ENCODE results near the gene PHKB.
"Not testable (repeated sequence)": the region's sequence is repeated elsewhere in the genome, so short reads cannot be mapped to it uniquely, and the experiment has no call there.

PHKB gene

GRCh38 chr16:47538472-47538871, 77.3 kb downstream of the PHKB start:
- no peak for TF ChIP-seq CTCF (IDR thresholded peaks at IDR 0.05; ENCODE audit: unreplicated experiment in 3 of 3)
- Mint-ChIP-seq H3K27me3 (ENCODE audit: low read depth) (no peaks in the 10 kb centered on the region), H3K36me3 (ENCODE audit: low read depth) (peaks cover 64% of the 10 kb centered on the region), H3K9me3 (peaks cover 30% of the 10 kb centered on the region), H3K4me3 (no peak overlapping the region), H3K27ac (no peak overlapping the region), H3K4me1 (no peaks in the 10 kb centered on the region)

- Mint-ChIP-seq H3K9me3 (peaks cover 44% of the 10 kb centered on the region), H3K36me3 (ENCODE audit: low read depth) (peaks cover 80% of the 10 kb centered on the region)
- H3K27ac Mint-ChIP-seq; H3K4me3 Mint-ChIP-seq; H3K27me3 Mint-ChIP-seq (ENCODE audit: low read depth); H3K4me1 Mint-ChIP-seq: not testable (repeated sequence)
These were observed 78.9 kb downstream of the PHKB start for GRCh38 chr16:47539707-47540670.

- not testable (repeated sequence) for H3K4me3 Mint-ChIP-seq; H3K27ac Mint-ChIP-seq; H3K27me3 Mint-ChIP-seq (ENCODE audit: low read depth); H3K4me1 Mint-ChIP-seq
- H3K36me3 Mint-ChIP-seq (ENCODE audit: low read depth): peaks cover 88% of the 10 kb centered on the region
- H3K9me3 Mint-ChIP-seq: peaks cover 54% of the 10 kb centered on the region
These were observed 80.0 kb downstream of the PHKB start for GRCh38 chr16:47541135-47541534.

GRCh38 chr16:47544255-47544654, 83.1 kb downstream of the PHKB start:
- H3K4me3 Mint-ChIP-seq; H3K4me1 Mint-ChIP-seq; H3K27ac Mint-ChIP-seq; H3K27me3 Mint-ChIP-seq (ENCODE audit: low read depth): not testable (repeated sequence)
- Mint-ChIP-seq H3K9me3 (peaks cover 65% of the 10 kb centered on the region), H3K36me3 (ENCODE audit: low read depth) (peaks cover 88% of the 10 kb centered on the region)

- Mint-ChIP-seq H3K36me3 (ENCODE audit: low read depth) (peaks cover 90% of the 10 kb centered on the region), H3K9me3 (peaks cover 57% of the 10 kb centered on the region)
- not testable (repeated sequence) for H3K4me1 Mint-ChIP-seq; H3K27me3 Mint-ChIP-seq (ENCODE audit: low read depth); H3K27ac Mint-ChIP-seq; H3K4me3 Mint-ChIP-seq
These were observed 90.1 kb downstream of the PHKB start for GRCh38 chr16:47551185-47551584.

GRCh38 chr16:47551767-47552166, 90.6 kb downstream of the PHKB start:
- peaks cover 54% of the 10 kb centered on the region for H3K9me3 Mint-ChIP-seq
- H3K4me1 Mint-ChIP-seq; H3K4me3 Mint-ChIP-seq; H3K27ac Mint-ChIP-seq; H3K27me3 Mint-ChIP-seq (ENCODE audit: low read depth): not testable (repeated sequence)
- peaks cover 86% of the 10 kb centered on the region for H3K36me3 Mint-ChIP-seq (ENCODE audit: low read depth)

- no peaks in the 10 kb centered on the region for H3K27me3 Mint-ChIP-seq (ENCODE audit: low read depth)
- peaks cover 43% of the 10 kb centered on the region for H3K9me3 Mint-ChIP-seq
- H3K27ac Mint-ChIP-seq: no peak overlapping the region
- TF ChIP-seq CTCF (IDR thresholded peaks at IDR 0.05; ENCODE audit: unreplicated experiment in 3 of 3): no peak
- no peak overlapping the region for H3K4me3 Mint-ChIP-seq
- H3K4me1 Mint-ChIP-seq: no peaks in the 10 kb centered on the region
- H3K36me3 Mint-ChIP-seq (ENCODE audit: low read depth): peaks cover 70% of the 10 kb centered on the region
These were observed 92.9 kb downstream of the PHKB start for GRCh38 chr16:47553853-47554564.

- Mint-ChIP-seq H3K9me3 (peaks cover 40% of the 10 kb centered on the region), H3K36me3 (ENCODE audit: low read depth) (peaks cover 64% of the 10 kb centered on the region)
- H3K27ac Mint-ChIP-seq; H3K4me1 Mint-ChIP-seq; H3K4me3 Mint-ChIP-seq; H3K27me3 Mint-ChIP-seq (ENCODE audit: low read depth): not testable (repeated sequence)
These were observed 93.5 kb downstream of the PHKB start for GRCh38 chr16:47554587-47554986.

GRCh38 chr16:47561286-47561685, 100.2 kb downstream of the PHKB start:
- Mint-ChIP-seq H3K27me3 (ENCODE audit: low read depth) (no peaks in the 10 kb centered on the region), H3K9me3 (peaks cover 15% of the 10 kb centered on the region), H3K4me1 (no peaks in the 10 kb centered on the region), H3K27ac (no peak overlapping the region), H3K4me3 (no peak overlapping the region), H3K36me3 (ENCODE audit: low read depth) (peaks cover 36% of the 10 kb centered on the region)
- no peak for TF ChIP-seq CTCF (IDR thresholded peaks at IDR 0.05; ENCODE audit: unreplicated experiment in 3 of 3)
